ENCODE results near the gene TNNI2. TPM values are rescaled to one million over a fixed set of nuclear protein-coding genes. Genes with fewer than 3 reads are reported as not detected.

Gene TNNI2
- total and polyA plus RNA-seq, 10 of the 15 experiments (the other 5 are each of a cell fraction or from before 2014, with no cell fraction given) = 0.14 to 0.79 (median 0.37) TPM; not detected in 4

DNA sequence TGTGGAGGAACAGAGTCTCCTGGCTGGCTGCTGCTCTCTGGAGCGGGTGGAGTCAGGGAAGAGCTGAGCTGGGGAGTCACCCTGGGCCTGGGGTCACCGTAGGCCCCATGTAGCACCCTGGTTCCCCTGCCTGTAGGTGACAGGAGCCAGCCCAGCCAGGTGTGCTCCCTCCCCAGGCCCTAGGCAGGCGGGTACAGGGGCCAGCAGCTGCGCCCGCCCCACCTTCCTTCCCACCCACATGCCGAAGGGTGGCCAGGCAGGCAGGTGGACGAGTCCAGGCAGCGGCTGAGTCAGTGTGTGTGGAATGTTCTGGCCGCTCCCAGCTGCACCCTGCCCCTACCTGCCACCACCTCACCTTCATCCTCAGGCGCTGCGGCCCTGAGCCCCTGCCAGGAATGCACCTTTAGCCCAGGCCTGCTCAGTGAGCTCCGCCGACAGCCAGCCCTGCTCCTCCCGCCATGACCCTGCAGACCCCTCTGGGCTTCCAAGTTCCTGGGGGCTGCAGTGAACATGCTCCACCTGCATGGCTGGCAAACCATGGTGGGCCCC lies 4.6 kb upstream of the TNNI2 start:
- no peak for FAIRE-seq
- in situ Hi-C loops (cut with MboI) (no loop called here), intact Hi-C loops (cut with micrococcal nuclease; ENCODE audit: unreplicated experiment) (loop anchor here (5.0 kb wide), 1 partner anchor 182 kb away; no protein-coding TSS in a partner anchor)
- ATAC-seq = no peak
- SMC1A ChIA-PET (ENCODE audit: uncharacterized antibody, unreplicated experiment) = interaction anchor here (1.3 to 5.9 kb wide), 5 partner anchors 83 to 317 kb away, joined by 3 to 65 read pairs (median 8); no protein-coding TSS in a partner anchor
- no TSS peak for BruUV-seq (replicated peaks)
- POLR2A ChIA-PET = no interaction called here
- Histone ChIP-seq H3K27me3 (replicated peaks in 1 of 2; ENCODE audit: control insufficient read depth in 2 of 2, insufficient read depth in 2 of 2, low read length in 1 of 2) (no peaks in the 10 kb centered on the region; a peak in 2 of 4 replicates), H3K9ac (ENCODE audit: control insufficient read depth, insufficient read depth, low read length) (no peak overlapping the region), H3K9me3 (replicated peaks; ENCODE audit: control insufficient read depth, insufficient read depth, low read length) (no peaks in the 10 kb centered on the region), H2AFZ (ENCODE audit: control insufficient read depth, low read depth, low read length) (no peak overlapping the region), H4K20me1 (ENCODE audit: control insufficient read depth, insufficient read depth) (no peaks in the 10 kb centered on the region), H3K4me2 (ENCODE audit: control insufficient read depth, insufficient read depth) (no peak overlapping the region), H3K4me3 (no peak overlapping the region), H3K4me1 (ENCODE audit: control insufficient read depth, insufficient read depth, low read length) (peaks cover 4% of the 10 kb centered on the region), H3K79me2 (ENCODE audit: control insufficient read depth, insufficient read depth, low read length) (no peaks in the 10 kb centered on the region), H3K36me3 (ENCODE audit: control insufficient read depth in 2 of 2, insufficient read depth in 2 of 2, low read length in 1 of 2) (no peaks in the 10 kb centered on the region), H3K27ac (ENCODE audit: control insufficient read depth, insufficient read depth) (no peak overlapping the region)
- 25% methylated on average over 13 of the region's 14 CpGs for WGBS (ENCODE audit: insufficient coverage, insufficient replicate concordance, low lambda C conversion rate, missing lambda C conversion rate)
- TF ChIP-seq PAX5 (IDR thresholded peaks at IDR 0.05; ENCODE audit: borderline replicate concordance, low read depth, low read length) = no peak
- TF ChIP-seq, protein P1, sequence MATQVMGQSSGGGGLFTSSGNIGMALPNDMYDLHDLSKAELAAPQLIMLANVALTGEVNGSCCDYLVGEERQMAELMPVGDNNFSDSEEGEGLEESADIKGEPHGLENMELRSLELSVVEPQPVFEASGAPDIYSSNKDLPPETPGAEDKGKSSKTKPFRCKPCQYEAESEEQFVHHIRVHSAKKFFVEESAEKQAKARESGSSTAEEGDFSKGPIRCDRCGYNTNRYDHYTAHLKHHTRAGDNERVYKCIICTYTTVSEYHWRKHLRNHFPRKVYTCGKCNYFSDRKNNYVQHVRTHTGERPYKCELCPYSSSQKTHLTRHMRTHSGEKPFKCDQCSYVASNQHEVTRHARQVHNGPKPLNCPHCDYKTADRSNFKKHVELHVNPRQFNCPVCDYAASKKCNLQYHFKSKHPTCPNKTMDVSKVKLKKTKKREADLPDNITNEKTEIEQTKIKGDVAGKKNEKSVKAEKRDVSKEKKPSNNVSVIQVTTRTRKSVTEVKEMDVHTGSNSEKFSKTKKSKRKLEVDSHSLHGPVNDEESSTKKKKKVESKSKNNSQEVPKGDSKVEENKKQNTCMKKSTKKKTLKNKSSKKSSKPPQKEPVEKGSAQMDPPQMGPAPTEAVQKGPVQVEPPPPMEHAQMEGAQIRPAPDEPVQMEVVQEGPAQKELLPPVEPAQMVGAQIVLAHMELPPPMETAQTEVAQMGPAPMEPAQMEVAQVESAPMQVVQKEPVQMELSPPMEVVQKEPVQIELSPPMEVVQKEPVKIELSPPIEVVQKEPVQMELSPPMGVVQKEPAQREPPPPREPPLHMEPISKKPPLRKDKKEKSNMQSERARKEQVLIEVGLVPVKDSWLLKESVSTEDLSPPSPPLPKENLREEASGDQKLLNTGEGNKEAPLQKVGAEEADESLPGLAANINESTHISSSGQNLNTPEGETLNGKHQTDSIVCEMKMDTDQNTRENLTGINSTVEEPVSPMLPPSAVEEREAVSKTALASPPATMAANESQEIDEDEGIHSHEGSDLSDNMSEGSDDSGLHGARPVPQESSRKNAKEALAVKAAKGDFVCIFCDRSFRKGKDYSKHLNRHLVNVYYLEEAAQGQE (IDR thresholded peaks at IDR 0.05; ENCODE audit: low read depth, low read length) = no peak
- TF ChIP-seq CREM (IDR thresholded peaks at IDR 0.05; ENCODE audit: low read depth) = no peak
- no peak for TF ChIP-seq SPI1 (IDR thresholded peaks at IDR 0.05; ENCODE audit: borderline replicate concordance, insufficient read depth, low read depth, low read length)
- RAD21 ChIA-PET (ENCODE audit: unreplicated experiment) = interaction anchor here (1.1 to 7.5 kb wide), 7 partner anchors 48 to 318 kb away, joined by 3 to 107 read pairs (median 6); partner anchors contain the start of gene KRTAP5-6
- CTCF ChIA-PET = interaction anchor here (1.3 to 7.9 kb wide), 10 partner anchors 15 to 322 kb away, joined by 3 to 187 read pairs (median 5); no protein-coding TSS in a partner anchor
- DNase-seq (ENCODE audit: low read depth, low spot score) = no peak
